Motor neuron (in vitro differentiated cells): ENCODE data around the gene SYT15B. TPM values are rescaled to one million over a fixed set of nuclear protein-coding genes. Genes with fewer than 3 reads are reported as not detected.
"Not testable (repeated sequence)": the region's sequence is repeated elsewhere in the genome, so short reads cannot be mapped to it uniquely, and the experiment has no call there.

ENCODE experiments used
- ATAC-seq, 8 experiments: fragments of 200-7000 bp; cut with Tn5 transposase; replicated peaks in 6 of 8; 2 replicates each; pipeline ENCODE4 v1.8.0; 2021; ENCODE audit warnings: mild to moderate bottlenecking in 8 of 8, moderate library complexity in 8 of 8
- H3K27ac ChIP-seq, 2 donors: fragments of 250-450 bp; sonication (Bioruptor Pico); 2 replicates each; pipeline ENCODE4 v1.9.0; 2021; ENCODE audit warnings: antibody characterized with exemption in 2 of 2, mild to moderate bottlenecking in 2 of 2, moderate library complexity in 1 of 2
- H3K4me1 ChIP-seq, 2 donors: fragments of 250-450 bp; sonication (Bioruptor Pico); replicated peaks in 1 of 2; 2 replicates each; pipeline ENCODE4 v1.6.1; 2021; ENCODE audit warnings: antibody characterized with exemption in 2 of 2, mild to moderate bottlenecking in 2 of 2, moderate library complexity in 1 of 2
- H3K4me3 ChIP-seq, 5 donors: fragments of 250-450 bp; sonication (Bioruptor Pico); 2 replicates each; pipeline ENCODE4 v1.9.0; 2021; ENCODE audit warnings: antibody characterized with exemption in 5 of 5, mild to moderate bottlenecking in 5 of 5, moderate library complexity in 4 of 5
- WGBS, 10 experiments: fragments of 450-650 bp; shearing (Covaris generic); methylation state at CpG; one replicate each; pipeline ENCODE4 v1.0.0; 2022; 5-methylcytosine and 5-hydroxymethylcytosine counted together
- in situ Hi-C, 9 experiments: fragments of 400-800 bp; cut with MboI; loops; one replicate each; pipeline ENCODE4 v1.15.0; 2021; ENCODE audit warnings: low sequenced_read_pairs in 9 of 9, low pct_unique_long_range_greater_than_20kb in 2 of 9; ENCODE audit not compliant: unreplicated experiment in 9 of 9
- total RNA-seq, 8 experiments: library from RNA; unstranded; fragments of 300-600 nt; gene quantifications; 2 replicates each; pipeline versions ENCODE4 v1.2.3 to v1.2.4, GENCODE V29; 2022

The SYT15B gene
- 1 to 10 TPM in 2 of 8 experiments, under 1 TPM in 5, not detected in 1; 0.18 to 2.4 (median 0.46) TPM for total RNA-seq

- H3K27ac ChIP-seq, ATAC-seq, H3K4me1 ChIP-seq, in situ Hi-C loops, H3K4me3 ChIP-seq: not testable (repeated sequence)
- WGBS, 10 experiments, result no CpG with 5 or more reads among the region's 33 CpGs
Measured at GRCh38 chr10:47763554-47764175, at the start of gene SYT15B. Gene SYT15B, minus strand, starts transcription at chr10:47763592. Its CDS starts 952 bp downstream, at chr10:47762640.

GRCh38 chr10:47779590-47779989 lies 16.2 kb upstream of the SYT15B start:
- in situ Hi-C loops, H3K27ac ChIP-seq, H3K4me3 ChIP-seq, H3K4me1 ChIP-seq: not testable (repeated sequence)
- WGBS, 10 experiments, result no CpG with 5 or more reads among the region's 4 CpGs
- peak in 2 of 8 experiments; percentile 65 to 70 for ATAC-seq

DNA sequence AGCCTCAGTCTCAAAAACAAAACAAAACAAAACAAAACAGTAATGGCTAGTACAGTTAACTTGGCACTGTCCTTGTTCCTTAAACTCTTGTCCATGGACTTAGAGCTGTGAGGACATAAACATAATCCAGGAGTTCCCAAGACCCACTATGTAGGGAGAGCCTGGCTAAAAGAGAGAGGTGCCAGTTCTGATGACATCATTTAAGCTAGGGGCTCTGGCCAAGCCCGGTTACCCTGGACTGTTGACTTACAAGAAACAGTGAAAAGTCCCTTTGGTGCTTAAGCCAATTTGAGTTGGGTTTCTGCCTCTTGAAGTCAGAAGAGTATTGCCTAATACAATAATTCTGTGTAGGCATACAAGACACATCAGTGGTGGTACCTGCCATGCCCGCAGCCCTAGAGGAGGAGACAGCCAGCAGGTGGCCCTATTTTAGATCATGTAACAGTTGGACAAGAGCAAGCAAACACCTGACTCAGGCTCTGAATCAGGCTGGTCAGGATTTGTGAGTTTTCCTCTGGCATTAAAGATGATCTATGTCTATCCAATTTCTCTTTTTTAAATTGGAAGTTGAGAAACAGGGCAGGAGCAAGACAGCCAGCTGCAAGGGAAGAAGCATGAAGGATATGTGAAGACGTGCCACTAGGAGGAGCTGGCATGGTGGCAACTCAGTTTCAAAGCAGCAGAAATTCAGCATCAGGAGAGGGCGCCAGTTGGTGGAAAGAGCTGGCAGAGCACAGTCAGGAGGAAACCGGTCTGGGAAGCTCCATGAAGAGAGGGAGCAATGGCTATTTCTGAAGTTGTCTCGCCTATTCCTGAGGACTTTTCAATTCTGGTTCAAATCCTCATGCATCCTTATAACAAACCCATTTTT lies 12.2 kb upstream of the SYT15B start:
- in situ Hi-C loops, H3K4me3 ChIP-seq, H3K27ac ChIP-seq, H3K4me1 ChIP-seq: not testable (repeated sequence)
- WGBS, 10 experiments, result no CpG with 5 or more reads among the region's 6 CpGs
- peak; percentile 64 to 99 (median 82) for ATAC-seq

- H3K4me3 ChIP-seq, H3K27ac ChIP-seq, H3K4me1 ChIP-seq, in situ Hi-C loops: not testable (repeated sequence)
- ATAC-seq, result peak in 3 of 8 experiments; percentile 47 to 70 (median 62)
- WGBS, 10 experiments, result no CpG with 5 or more reads among the region's 2 CpGs
Measured at GRCh38 chr10:47770745-47771144, 7.4 kb upstream of the SYT15B start.

- no CpG with 5 or more reads among the region's 7 CpGs for WGBS, 10 experiments
- H3K4me1 ChIP-seq, H3K27ac ChIP-seq, in situ Hi-C loops, H3K4me3 ChIP-seq: not testable (repeated sequence)
- peak in 1 of 8 experiments; percentile 31 for ATAC-seq
Measured at GRCh38 chr10:47768578-47769115, 5.3 kb upstream of the SYT15B start.

DNA sequence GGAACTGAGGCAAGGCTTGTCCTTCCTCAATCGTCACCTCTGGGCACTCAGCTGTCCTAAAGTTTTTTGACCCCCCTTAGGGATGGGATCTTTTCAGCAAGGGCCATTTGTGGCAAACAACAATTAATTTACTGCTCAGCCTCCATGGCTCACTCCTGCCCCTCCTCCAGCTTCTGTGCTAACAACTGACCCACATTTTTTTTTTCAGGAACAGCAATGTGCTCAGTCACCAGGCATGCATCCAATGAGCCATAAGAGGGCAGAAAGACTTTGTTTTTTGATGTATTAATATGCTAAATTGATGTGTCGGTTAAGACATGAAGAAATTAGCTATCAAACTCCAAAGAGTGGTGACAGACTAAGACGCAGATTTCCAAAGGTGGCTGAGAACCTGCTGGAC lies 4.7 kb upstream of the SYT15B start:
- H3K4me1 ChIP-seq, in situ Hi-C loops, H3K27ac ChIP-seq, H3K4me3 ChIP-seq: not testable (repeated sequence)
- WGBS, 10 experiments, result no CpG with 5 or more reads among the region's 3 CpGs
- ATAC-seq, result peak in 7 of 8 experiments; percentile 35 to 71 (median 58)

DNA sequence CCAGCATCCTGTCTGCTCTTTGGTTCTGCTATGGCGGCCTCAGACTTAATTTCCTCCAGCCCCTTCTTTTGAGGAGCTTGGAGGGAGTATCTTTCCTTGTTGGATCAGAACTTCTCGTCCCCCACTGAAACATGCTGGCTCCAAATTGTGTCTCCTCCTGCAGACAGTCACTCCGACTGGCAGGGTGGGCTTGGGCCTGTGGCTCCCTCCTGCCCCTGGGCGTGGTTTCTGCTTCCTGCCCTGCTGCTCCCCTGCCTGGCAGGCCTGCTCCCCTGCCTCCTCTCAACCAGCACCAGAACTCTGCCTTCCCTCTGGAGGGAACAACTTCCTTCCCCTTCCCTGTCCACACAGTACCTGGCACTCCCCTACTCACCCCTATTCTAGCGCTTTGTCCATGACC lies 3.8 kb upstream of the SYT15B start:
- H3K4me1 ChIP-seq, in situ Hi-C loops, H3K27ac ChIP-seq, ATAC-seq, H3K4me3 ChIP-seq: not testable (repeated sequence)
- no CpG with 5 or more reads among the region's 5 CpGs for WGBS, 10 experiments

DNA sequence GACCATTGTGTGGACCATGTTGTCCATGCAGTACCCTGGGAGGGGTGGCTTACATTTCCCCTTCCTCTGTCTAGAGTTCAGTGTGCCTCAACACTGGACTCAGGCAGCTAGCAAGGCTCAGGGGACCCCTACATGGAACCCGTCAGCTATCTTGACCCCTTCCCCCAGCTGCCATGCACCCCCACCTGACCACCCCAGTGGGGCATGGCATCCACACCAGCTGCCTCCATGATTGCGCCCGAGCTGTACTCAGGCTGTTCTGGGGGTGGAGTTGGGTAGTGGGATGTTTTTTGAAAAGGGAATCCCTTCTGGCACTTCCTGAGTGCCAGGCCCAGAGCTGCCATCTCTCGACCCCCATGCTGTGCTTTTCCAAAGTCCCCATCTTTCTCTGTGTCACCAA lies 1.8 kb upstream of the SYT15B start:
- H3K4me3 ChIP-seq, H3K4me1 ChIP-seq, H3K27ac ChIP-seq, ATAC-seq, in situ Hi-C loops: not testable (repeated sequence)
- WGBS, 10 experiments, result no CpG with 5 or more reads among the region's 4 CpGs

DNA sequence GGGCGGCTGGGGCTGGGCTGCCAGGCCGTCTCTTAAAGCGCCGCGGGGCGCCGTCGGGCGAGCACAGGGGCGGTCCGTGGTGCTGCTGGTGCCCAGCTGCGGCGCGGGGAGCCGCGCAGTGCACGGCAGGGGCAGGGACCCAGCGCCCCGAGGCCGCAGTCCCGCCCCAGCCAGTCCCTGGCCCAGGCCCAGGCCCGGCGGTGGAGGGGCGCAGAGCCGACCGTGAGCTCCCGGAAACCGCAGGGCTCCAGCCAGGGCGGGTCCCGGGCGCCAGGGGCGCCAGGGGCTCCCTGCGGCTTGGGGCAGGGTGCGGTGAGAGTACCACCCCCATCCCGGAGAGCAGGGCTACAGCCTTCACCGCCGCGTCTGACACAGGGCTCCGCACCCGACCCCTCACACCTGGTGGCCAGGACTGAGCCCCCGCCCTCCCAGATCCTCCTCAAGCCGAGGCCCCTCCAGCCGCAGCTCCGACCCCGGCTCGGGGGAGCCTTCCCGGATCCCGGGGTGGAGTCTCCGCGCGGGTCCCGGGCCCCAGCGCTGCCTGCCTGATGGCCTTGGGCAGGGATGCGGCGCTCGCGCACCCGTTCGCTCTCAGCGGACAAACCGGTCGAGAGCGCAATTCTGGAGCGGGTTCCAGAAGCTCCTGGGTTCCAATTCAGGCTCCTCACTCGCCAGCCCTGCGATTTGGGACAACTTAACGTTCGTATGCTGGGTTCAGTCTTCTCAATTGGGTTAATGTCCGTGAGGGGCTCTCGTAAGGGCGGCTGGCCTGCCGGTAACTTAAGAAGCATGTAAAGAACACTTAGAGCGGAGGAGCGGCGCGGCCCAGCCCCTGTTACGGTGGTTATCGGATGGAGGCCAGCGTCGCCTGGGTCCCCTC lies 478 bp downstream of the SYT15B start:
- H3K4me1 ChIP-seq, H3K27ac ChIP-seq, in situ Hi-C loops, H3K4me3 ChIP-seq: not testable (repeated sequence)
- no CpG with 5 or more reads among the region's 80 CpGs for WGBS, 10 experiments
- peak; percentile 68 to 84 (median 74) for ATAC-seq

DNA sequence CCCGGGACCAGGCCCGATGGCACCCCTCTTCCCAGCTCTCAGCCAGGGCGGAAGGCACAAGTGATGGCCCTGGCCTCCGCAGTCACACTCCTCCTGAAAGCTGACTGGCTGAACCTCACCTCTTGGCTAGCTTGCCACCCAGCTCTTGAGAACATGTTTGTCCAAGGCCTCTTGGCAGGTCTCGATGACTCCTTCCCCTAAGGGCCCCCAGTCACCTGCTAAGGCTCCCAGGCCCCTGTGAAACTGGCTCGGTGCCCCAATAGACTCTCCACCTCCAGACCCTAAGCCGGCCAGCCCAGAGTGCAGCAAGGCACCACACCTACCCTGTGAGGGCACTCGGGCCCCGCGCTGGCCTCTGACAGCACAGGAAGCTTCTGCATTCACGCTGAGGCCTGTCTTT lies 4.5 kb downstream of the SYT15B start:
- H3K27ac ChIP-seq, H3K4me1 ChIP-seq, in situ Hi-C loops, ATAC-seq, H3K4me3 ChIP-seq: not testable (repeated sequence)
- no CpG with 5 or more reads among the region's 11 CpGs for WGBS, 10 experiments

DNA sequence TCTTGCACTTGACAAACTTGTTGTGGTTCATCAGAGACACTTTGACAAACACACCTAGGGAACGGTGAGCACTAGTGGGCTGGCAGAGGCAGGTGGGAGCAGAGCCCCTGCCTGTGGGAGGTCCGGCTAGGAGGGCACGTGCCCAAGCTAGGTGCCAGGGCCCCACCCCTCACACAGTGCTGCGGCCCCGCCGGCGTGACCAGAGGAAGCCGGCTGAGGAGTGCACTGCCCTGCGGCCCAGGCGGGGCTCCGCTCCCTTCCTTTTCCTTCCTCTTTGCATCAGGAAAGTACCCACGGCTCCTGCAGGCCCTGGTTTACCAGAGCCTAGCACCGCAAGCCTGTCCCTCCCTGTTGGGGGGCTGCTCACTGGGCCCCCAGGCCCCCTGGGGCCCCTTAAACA lies 7.2 kb downstream of the SYT15B start:
- in situ Hi-C loops, H3K4me1 ChIP-seq, H3K27ac ChIP-seq, ATAC-seq, H3K4me3 ChIP-seq: not testable (repeated sequence)
- no CpG with 5 or more reads among the region's 13 CpGs for WGBS, 10 experiments

GRCh38 chr10:47753871-47754270 lies 9.5 kb downstream of the SYT15B start:
- H3K4me3 ChIP-seq, ATAC-seq, H3K27ac ChIP-seq, H3K4me1 ChIP-seq, in situ Hi-C loops: not testable (repeated sequence)
- WGBS, 10 experiments, result no CpG with 5 or more reads among the region's 24 CpGs

GRCh38 chr10:47753176-47753575 lies 10.2 kb downstream of the SYT15B start:
- in situ Hi-C loops, result not testable (repeated sequence)

More at GRCh38 chr10:47753176-47753575, 10.2 kb downstream of the SYT15B start:
- no CpG with 5 or more reads among the region's 3 CpGs for WGBS, 10 experiments
- not testable (repeated sequence) for H3K4me1 ChIP-seq, H3K27ac ChIP-seq, H3K4me3 ChIP-seq, ATAC-seq
